ENCODE results near the gene KDM5C. TPM values are rescaled to one million over a fixed set of nuclear protein-coding genes. Genes with fewer than 3 reads are reported as not detected.
"Not testable (repeated sequence)": the region's sequence is repeated elsewhere in the genome, so short reads cannot be mapped to it uniquely, and the experiment has no call there.

KDM5C gene
- total and polyA plus RNA-seq, 12 donors = 16.4 to 56.1 (median 32.8) TPM

DNA sequence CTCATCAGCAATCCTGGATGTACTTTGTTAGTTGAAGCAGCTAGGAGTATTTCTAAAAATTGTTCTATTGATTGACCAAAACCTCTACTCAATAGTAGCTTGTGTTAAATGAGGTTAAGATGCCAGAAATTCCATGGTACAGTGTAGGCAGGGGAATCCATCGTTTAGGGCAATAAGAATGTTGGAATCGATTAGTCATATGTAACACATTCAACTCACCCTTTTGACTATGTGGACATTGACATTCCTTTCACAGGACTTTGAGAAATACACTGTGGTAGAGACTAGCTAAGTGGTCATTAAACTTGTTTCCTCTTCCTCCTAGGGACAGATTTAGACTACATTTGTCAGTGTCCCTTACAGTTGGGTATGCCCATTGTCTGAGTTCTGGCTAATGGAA, 40.2 kb downstream of the KDM5C start:
- 83 to 86% methylated on average over 2 of the region's 2 CpGs for WGBS, 2 donors
- ATAC-seq = no peak
- TF ChIP-seq, protein P1, sequence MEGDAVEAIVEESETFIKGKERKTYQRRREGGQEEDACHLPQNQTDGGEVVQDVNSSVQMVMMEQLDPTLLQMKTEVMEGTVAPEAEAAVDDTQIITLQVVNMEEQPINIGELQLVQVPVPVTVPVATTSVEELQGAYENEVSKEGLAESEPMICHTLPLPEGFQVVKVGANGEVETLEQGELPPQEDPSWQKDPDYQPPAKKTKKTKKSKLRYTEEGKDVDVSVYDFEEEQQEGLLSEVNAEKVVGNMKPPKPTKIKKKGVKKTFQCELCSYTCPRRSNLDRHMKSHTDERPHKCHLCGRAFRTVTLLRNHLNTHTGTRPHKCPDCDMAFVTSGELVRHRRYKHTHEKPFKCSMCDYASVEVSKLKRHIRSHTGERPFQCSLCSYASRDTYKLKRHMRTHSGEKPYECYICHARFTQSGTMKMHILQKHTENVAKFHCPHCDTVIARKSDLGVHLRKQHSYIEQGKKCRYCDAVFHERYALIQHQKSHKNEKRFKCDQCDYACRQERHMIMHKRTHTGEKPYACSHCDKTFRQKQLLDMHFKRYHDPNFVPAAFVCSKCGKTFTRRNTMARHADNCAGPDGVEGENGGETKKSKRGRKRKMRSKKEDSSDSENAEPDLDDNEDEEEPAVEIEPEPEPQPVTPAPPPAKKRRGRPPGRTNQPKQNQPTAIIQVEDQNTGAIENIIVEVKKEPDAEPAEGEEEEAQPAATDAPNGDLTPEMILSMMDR (IDR thresholded peaks at IDR 0.05) = no peak

DNA sequence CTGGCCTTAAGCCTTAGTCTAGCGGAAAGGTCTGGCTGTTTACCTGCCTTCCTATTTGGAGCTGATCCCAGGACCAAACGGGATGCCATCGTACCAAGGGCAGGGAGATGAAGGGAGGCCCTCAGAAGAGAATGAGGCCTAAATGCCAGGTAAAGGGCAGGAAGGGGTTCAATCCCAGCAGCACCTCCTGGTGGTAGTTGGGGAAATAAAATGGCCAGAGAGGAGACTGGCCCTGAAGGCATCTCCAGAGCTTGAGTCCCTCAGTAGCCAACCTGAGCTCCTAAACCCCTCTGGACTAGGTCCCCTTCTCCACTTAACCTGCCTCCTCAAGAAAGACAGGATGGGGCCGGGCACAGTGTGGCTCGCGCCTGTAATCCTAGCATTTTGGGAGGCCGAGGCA, 53.7 kb downstream of the KDM5C start:
- Histone ChIP-seq H3K36me3 (peaks cover 0 to 7% (median 0%) of the 10 kb centered on the region in 9 donors), H3K4me3 (no peak overlapping the region), H3K27me3 (no peaks in the 10 kb centered on the region), H3K4me1 (no peaks in the 10 kb centered on the region), H3K27ac (no peak overlapping the region), H3K9me3 (peaks cover 0 to 7% (median 0%) of the 10 kb centered on the region in 11 donors)
- 94 to 95% methylated on average over 7 of the region's 7 CpGs for WGBS, 2 donors
- TF ChIP-seq, protein P1 (IDR thresholded peaks at IDR 0.05) = no peak
- ATAC-seq (no peak), DNase-seq (no peak)
- intact Hi-C loops (cut with DNase I) = no loop called here

More for the DNA sequence above, 40.2 kb downstream of the KDM5C start:
- no peaks in the 10 kb centered on the region for H3K27me3 ChIP-seq
- no peak overlapping the region for H3K27ac ChIP-seq
- intact Hi-C loops (cut with DNase I) = no loop called here
- peaks cover 0 to 6% (median 0%) of the 10 kb centered on the region in 9 donors for H3K36me3 ChIP-seq
- no peaks in the 10 kb centered on the region for H3K4me1 ChIP-seq
- H3K4me3 ChIP-seq = no peak overlapping the region
- H3K9me3 ChIP-seq = no peaks in the 10 kb centered on the region
- DNase-seq = no peak

DNA sequence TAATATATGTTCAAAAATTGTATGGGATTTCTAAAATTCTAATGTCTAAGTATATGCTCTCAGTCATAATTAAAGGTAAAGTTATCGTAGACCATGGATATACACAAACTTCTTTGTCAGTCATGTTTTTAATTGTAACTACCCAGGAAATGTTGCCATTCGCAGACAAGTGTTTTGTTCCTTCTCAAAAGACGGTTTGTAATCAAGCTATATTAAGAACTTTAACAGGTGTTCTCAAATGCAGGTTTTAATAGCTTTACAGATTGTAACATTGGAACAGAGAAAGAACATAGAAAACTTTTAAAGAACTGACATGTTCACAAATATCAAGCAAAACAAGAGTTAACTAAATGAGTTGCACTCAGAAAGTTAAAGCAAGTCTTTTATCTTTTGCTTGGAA, 58.9 kb downstream of the KDM5C start:
- no peaks in the 10 kb centered on the region for H3K9me3 ChIP-seq
- WGBS, 2 donors = 65 to 75% methylated on average over 3 of the region's 3 CpGs
- H3K27ac ChIP-seq = no peak overlapping the region
- TF ChIP-seq, protein P1 (IDR thresholded peaks at IDR 0.05) = no peak
- H3K36me3 ChIP-seq = no peaks in the 10 kb centered on the region
- H3K4me1 ChIP-seq = no peaks in the 10 kb centered on the region
- peaks cover 0 to 16% (median 0%) of the 10 kb centered on the region in 7 donors for H3K27me3 ChIP-seq
- intact Hi-C loops (cut with DNase I) = no loop called here
- ATAC-seq (no peak), DNase-seq (no peak)
- H3K4me3 ChIP-seq = no peak overlapping the region

DNA sequence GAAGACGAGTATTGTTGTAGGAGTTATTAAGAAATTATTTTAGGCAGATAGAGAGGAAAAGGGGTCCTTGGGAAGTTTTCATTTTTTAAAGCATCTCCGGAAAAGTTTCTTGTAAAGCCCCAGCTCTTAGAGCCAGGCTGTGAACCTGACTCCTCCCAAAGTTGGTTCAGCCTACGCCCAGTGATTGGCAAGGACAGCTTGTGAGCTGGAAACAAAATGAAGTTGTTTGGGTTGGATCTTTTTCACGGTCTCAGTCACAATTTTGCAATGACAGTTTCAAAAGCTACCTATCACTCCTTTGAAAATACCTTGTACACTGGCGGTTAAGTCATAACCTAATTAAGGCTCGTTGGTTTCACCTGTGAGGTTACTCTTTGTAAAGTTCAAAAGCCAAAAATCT, 60.4 kb downstream of the KDM5C start:
- DNase-seq; ATAC-seq; H3K4me1 ChIP-seq; intact Hi-C loops (cut with DNase I); H3K36me3 ChIP-seq; H3K9me3 ChIP-seq; H3K27ac ChIP-seq; H3K4me3 ChIP-seq: not testable (repeated sequence)
- 75 to 80% methylated on average over 6 of the region's 6 CpGs for WGBS, 2 donors
- H3K27me3 ChIP-seq = peaks cover 0 to 16% (median 0%) of the 10 kb centered on the region in 7 donors

DNA sequence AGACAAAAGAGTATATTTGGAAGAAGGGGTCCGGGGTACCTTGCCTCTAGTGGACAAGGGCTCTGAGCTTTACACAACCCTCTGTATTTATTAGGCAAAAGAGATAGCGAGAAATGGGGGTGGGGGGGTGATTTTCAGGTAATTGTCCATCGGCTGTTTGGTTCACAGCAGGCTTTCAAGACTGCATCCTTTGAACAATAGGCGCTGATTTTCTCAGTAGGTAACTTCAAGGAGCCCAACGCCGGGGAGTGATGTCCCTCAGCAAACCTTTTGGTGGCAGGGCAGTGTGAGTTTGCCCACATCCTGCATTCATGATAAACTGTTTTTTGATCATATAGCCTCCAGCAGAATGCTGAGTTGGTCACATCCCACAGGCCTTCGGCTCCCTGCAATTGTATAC, 61.6 kb downstream of the KDM5C start:
- 91 to 94% methylated on average over 7 of the region's 7 CpGs for WGBS, 2 donors
- H3K4me1 ChIP-seq = no peaks in the 10 kb centered on the region
- DNase-seq (no peak), ATAC-seq (no peak)
- H3K27me3 ChIP-seq = peaks cover 0 to 16% (median 0%) of the 10 kb centered on the region in 7 donors
- H3K36me3 ChIP-seq = no peaks in the 10 kb centered on the region
- no peaks in the 10 kb centered on the region for H3K9me3 ChIP-seq
- intact Hi-C loops (cut with DNase I) = no loop called here
- TF ChIP-seq, protein P1 (IDR thresholded peaks at IDR 0.05) = no peak
- H3K27ac ChIP-seq = no peak overlapping the region
- no peak overlapping the region for H3K4me3 ChIP-seq
